NCI-H2107 treated with DMSO at 0.1 percent for 48 hours (cell line): ENCODE results near the gene GRK1.

Experiments used
- DNase-seq: peaks from one replicate; lab custom pipeline; 2025; ENCODE audit not compliant: unreplicated experiment; lab: John Stamatoyannopoulos, UW

GRK1 gene

DNA sequence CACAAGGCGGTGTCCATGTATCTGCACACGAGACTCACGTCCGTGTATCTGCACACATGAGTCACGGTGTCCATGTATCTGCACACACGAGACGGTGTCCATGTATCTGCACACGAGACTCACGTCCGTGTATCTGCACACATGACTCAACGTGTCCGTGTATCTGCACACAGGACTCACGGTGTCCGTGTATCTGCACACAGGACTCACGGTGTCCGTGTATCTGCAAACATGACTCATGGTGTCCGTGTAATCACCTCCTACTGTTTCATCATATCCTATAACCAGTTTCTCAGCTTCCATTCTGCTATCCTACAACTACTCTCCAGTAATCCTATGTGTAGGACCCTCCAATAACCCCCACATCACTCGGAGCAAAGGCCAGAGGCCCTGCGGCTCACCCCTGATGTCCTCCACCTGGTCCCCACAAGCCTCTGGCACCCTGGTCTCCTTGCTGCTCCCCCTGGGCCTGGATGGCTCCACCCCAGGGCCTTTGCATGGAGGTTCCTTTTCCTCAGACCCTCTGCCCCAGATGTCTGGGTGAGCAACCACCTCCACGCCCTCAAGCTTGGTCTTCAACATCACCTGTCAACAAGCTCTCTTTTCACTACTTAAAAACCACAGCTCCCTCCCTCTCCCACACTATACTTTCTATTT is 89.5 kb downstream of the GRK1 start:
- DNase-seq, result no peak

DNA sequence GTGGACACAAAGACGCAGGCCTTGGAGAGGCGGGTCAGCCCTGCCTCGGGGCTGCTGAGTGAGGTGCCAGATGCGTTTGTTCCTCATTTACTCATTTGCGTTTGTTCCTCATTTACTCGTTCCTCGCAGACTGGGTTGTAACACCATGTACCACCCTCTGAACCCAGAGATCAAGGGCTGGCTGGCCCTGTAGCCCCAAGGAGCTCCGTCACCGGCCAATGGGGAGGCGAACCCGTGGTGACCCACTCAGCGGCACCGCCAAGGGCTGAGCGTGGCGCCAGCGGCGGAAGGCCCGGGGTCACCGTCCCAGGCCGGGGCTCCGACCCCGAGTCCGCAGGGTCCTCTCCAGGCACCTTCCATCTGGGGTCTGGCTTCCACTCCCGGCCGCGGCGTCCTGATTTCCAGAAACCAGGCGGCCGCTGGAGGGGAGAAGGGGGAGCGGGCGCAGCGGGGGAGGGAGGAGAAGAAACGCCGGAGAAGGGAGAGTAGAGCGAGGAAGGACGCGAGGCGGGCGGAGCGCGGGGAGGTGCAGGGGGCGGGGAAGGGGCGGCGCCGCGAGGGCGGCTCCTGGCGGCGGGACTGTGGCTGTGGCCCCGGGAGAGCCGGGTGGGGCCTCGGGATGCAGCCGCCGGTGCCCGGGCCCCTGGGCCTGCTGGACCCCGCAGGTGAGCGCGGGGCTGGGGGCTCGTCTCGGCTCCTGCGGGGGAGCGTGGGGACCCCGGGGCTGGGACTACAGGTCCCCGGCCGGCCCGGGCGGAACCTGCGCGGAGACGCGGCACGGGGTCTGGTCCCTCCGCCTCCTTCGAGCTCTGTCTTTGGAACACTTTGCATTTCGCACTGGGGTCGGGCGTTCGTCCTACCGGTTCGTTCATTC is 91.9 kb downstream of the GRK1 start, which contains the start of gene TMEM255B:
TSS of gene TMEM255B (plus strand) at position 576 of the 874 bp plus-strand sequence. CDS start at position 620, 44 bp downstream.
- peak; percentile 9 for DNase-seq

GRCh38 chr13:113759525-113760137 is 92.6 kb downstream of the GRK1 start:
- no peak for DNase-seq

DNA sequence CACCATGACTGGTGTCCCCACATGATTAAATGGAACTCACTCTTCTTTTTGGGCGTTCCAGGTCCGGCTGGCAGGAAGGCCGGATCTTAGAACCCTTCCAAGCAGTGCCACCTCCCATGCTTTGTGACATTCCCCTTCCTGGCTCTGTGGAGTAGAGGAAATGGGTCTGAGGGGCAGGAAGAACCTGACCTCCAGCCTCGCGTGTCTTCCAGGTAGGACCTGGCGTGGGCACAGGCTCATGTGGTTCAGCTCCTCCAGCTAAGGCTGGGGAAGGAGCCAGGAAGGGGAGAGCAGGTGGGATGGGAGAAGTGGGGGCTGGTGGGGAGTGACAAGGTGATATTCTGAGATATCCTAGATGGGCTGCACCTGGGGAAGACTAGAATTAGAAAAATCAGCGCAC is 94.1 kb downstream of the GRK1 start:
- DNase-seq, result no peak

DNA sequence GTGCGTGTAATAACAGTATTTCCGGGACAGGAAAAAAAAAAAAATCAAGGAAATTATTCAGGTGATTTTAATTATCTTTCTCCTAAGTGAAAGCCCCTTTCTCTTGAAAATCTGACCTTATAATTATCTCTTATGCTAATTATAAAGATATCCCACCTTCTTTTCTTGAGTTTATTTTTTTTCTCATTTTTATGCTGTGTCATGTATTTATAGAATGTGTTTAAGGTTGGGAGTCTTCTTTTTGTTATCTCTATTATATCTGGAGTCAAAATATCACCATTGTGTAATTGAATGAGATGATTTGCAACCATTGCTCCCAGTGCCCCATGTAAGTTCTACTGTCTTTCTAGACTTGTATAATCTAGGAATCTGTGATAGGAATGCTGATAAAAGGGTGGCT is 95.1 kb downstream of the GRK1 start:
- DNase-seq, result no peak

DNA sequence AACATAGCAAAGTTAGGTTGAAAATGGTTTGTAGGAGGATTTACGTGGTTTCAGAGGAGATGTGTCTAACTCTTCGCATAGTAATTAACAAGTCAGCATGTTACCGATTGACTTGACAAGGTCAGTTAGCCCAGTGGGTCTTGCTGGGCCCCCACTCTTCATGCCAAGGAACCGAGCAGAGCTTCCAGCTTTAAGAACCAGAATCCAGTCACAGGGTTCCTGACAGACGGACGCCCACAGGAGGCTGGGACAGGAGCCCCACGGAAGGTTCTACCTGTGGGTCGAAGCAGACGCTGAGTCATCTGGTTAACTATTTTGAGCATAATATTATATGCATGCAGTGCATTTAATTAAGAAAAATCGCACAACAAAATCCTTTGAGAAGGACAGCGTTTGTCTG is 95.5 kb downstream of the GRK1 start:
- no peak for DNase-seq

DNA sequence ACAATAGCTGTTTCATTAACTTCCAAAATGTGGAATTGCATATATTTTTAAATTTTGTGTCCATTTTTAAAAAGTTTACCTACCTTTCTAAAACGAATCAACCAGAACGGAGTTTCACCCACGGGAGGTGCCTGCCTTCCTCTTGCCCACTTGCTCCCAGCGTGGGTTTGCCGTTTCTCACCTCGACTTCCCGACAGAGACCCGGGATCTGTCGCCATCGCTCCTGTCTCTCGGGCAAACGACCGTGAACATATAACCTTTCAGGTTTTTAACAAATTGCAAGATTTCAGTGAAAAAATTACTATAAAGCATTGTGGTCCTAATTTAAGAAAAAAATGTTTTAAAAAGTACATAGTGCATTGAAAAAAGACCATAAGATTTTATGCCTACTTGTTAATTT is 96.2 kb downstream of the GRK1 start:
- DNase-seq, result no peak

DNA sequence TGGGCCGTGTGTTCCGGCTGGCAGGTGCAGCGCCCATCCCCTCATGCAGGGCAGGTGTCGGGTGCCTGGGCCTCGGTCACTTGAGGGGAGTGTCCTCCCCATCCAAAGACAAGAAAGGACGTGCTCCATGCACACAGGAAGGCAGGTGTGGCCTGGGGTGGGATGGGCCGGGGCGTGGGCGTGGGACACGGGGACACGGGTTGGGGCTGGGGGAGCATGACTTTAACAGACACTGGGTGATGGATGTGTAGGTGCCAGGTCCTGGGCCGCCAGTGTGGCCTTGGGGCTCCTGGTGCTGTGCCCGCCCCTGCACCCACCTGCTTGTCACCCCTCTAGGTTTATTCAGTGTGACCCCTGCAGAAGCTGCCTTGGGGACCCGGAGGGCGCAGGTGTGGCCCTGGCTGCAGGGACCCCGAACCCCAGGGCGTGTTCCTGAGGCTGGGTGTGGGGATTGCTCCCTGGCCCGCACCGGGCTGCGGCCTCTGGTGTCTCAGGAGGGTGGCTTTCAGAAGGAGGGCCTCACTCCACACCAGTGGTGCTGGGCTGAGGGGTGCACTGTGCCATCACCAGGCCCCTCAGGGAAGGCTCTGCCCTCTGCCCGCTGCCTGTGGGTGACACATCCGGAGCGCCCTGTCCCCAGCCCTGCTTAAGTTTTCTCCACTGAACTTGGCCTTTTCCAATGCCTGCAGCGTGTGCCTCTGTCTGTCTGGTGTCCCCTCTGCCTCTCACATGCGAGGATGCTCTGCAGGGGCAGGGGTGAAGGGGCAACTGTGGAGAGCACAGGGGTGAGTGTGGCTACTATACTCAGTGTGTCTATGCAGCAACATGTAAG is 97.2 kb downstream of the GRK1 start:
- DNase-seq, result no peak

DNA sequence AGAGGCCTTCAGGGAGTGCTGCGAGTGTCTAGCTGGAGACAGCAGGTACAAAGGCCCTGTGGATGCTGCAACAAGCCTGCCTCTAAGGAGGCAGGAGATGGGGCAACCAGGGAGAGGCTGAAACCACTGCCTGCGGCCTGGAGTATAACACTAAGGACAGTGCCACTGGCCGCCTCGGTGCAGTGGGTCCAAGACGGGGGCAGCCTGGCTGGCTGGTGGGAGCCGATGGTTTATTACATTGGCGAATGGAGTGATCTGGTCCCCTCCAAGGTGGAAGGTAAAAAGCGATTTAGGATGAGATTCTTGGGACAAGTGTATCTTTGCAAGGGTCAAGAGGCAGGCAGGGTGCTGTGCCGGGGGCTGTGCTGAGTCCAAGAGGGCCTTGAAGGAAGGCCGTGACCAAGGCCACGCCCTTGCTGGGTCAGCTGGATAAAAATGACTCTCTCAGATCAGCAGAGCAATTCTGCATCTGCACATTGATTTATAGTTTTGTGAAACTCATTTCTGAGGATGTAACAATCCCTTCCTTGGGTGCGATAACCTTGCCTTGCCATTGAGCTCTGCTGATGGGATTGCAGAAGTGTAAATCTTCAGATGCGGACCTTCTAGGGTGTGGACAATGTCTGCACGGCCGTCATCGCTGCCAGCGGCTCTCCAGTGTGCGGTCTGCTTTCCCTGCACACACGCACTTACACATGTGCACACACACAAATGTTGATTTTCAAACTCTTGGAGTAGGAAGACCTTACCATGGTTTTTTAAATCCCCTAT is 98.0 kb downstream of the GRK1 start:
- no peak for DNase-seq

DNA sequence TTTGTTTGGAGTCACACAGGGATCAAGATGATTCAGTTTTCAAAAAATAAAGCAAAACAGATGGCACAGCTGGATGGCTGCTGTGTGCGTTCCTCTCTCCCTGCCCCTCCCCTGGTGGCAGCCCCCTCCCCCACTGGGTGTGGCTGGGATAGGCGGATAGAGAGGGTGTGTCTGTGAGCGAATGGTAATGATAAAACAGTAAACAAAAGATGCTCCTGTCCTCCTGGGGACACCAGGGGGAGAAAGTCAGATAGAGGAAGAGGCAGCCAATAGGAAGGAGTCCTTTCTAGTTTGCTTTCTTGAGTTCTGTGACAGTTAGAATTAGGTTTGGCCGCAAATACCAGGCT is 98.5 kb downstream of the GRK1 start:
- DNase-seq, result no peak

DNA sequence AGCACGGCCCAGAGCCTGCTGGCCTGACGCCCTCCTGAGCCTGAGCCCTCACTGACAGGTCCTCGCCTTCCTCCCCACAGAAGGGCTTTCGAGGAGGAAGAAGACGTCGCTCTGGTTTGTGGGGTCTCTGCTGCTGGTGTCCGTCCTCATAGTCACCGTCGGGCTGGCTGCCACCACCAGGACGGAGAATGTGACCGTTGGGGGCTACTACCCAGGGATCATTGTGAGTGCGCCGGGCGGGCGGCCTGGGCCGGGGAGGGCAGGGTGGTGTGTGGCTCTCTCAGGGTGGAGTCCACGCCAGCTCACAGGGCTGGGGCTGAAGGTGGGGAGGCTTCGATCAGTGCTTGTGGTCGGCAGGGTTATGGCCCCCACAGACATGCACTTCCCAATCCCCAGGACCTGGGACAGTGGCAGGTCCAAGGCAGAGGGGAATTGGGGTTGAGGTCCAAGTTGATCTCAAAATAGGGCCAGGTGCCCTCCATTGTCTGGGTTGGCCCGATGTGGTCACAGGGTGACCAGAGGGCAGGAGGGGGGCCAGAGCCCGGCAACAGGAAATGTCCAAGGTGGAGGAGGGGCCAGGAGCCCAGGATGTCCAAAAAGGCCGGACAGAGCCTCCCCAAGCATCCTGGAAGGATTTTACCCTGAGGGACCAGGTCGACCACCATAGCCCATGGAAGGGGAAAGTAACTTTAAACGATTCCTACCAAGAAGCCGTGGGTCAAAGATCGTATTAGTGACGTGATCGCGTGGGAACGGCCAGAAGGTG is 99.2 kb downstream of the GRK1 start:
- no peak for DNase-seq

DNA sequence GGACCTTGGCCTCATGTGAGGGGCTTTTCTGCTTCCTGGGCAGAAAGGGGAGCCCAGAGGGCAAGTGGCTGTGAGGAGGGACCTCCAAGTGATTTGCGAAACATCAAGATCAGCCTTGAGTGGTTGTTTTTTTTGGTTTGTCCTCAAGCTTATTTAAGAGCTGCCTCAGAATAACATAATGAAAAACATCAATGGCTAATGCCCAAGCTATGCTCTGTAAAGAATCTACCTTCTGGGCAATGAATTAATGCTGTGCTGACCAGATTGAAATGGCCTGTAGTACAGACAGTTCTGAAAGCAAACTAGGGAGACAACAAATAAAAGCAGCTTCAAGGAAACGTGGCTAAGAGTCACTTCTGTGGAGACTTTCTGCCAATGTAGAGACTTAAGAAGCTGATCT is 100.3 kb downstream of the GRK1 start:
- no peak for DNase-seq

GRCh38 chr13:113768018-113768905 is 101.2 kb downstream of the GRK1 start:
- no peak for DNase-seq

DNA sequence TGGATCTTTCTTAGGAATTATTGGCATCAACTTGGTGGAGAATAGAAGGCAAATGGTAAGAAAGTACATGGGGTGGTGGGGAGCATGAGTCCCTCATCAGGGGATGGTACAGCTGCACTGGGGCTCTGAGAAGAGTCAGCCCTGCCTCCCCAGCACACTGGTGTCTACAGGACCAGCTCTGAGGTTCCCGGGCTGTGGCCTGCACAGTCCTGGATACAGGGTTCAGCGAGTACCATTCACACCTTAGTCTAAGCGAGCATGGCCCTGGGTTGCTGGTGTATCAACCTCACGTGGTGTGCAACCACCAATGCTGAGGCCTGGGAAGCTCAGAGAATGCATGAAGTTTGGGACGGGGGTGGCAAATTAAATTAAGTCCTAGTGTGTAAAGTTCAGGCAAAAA is 102.1 kb downstream of the GRK1 start:
- no peak for DNase-seq

GRCh38 chr13:113769881-113770280 is 102.9 kb downstream of the GRK1 start:
- no peak for DNase-seq

DNA sequence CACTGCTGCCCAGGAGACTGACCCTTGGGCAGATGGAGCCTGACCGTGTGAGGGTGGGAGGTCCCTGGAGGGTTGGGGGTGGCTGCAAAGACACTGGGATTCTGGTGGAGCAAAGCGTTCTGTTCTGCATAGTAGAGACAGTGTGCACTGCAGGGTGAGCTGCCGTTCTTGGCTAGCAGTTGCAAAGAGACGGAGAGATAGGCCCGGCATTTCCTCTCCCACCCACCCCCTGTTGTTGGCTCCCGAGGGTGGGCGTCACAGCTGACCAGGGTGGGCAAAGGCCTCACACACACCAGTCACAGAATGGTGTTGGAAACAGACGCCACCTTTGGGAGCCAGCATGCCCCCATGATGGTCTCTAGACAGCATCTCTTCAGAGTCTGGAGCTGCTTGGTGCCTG is 103.4 kb downstream of the GRK1 start:
- no peak for DNase-seq

- DNase-seq, result no peak
These were observed 103.9 kb downstream of the GRK1 start for GRCh38 chr13:113770937-113771336.

DNA sequence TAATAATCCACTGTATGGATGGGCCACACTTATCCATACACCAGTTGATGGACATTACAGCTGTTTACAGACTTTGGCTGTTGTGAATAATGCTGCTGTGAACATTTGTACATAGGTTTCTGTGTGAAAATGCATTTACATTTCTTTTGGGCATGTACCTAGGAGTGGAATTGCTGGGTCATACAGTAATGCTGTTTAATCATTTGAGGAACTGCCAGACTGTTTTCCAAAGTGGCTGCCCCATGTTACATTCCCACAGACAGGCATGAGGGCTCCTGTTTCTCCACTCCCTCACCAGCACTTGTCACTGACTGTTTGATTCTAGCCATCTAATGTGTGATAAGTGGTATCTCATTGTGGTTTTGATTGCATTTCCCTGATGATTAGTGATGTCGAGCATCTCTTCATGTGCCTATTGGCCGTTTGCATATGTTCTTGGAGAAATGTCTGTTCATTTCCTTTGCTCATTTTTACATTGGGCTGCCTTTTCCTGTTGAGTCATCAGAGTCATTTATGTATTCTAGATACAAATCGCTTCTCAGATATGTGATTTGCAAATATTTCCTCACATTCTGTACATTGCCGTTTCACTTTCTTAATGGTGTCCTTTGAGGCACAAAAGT is 104.8 kb downstream of the GRK1 start:
- DNase-seq, result no peak
